ENCODE measurements around the gene OVOL1.
"Not testable (repeated sequence)": the region's sequence is repeated elsewhere in the genome, so short reads cannot be mapped to it uniquely, and the experiment has no call there.

Gene OVOL1

GRCh38 chr11:65826984-65827735 lies 40.3 kb downstream of the OVOL1 start:
- DNase-seq = peak in 1 of 2 donors; percentile 11
- intact Hi-C loops (cut with DNase I; ENCODE audit: low total_unique reads) = no loop called here

GRCh38 chr11:65829459-65829858 lies 42.6 kb downstream of the OVOL1 start:
- intact Hi-C loops (cut with DNase I; ENCODE audit: low total_unique reads) = no loop called here
- no peak for TF ChIP-seq CTCF (IDR thresholded peaks at IDR 0.05)
- H3K4me3 ChIP-seq = no peak overlapping the region
- H3K27ac ChIP-seq = no peak overlapping the region
- H3K36me3 ChIP-seq = no peaks in the 10 kb centered on the region
- H3K9me3 ChIP-seq = no peaks in the 10 kb centered on the region
- peak in 1 of 2 donors; percentile 29 for DNase-seq
- H3K27me3 ChIP-seq = no peaks in the 10 kb centered on the region
- H3K4me1 ChIP-seq = peaks cover 0 to 15% (median 8%) of the 10 kb centered on the region in 4 donors

More at GRCh38 chr11:65826984-65827735, 40.3 kb downstream of the OVOL1 start:
- Histone ChIP-seq H3K36me3 (no peaks in the 10 kb centered on the region), H3K4me1 (no peaks in the 10 kb centered on the region), H3K4me3 (no peak overlapping the region), H3K9me3 (no peaks in the 10 kb centered on the region), H3K27me3 (no peaks in the 10 kb centered on the region), H3K27ac (no peak overlapping the region)
- no peak for TF ChIP-seq CTCF (IDR thresholded peaks at IDR 0.05)

- H3K27ac ChIP-seq; H3K9me3 ChIP-seq; H3K4me3 ChIP-seq; H3K36me3 ChIP-seq; intact Hi-C loops (cut with DNase I; ENCODE audit: low total_unique reads); H3K27me3 ChIP-seq: not testable (repeated sequence)
- peaks cover 0 to 16% (median 9%) of the 10 kb centered on the region in 4 donors for H3K4me1 ChIP-seq
- peak in 1 of 2 donors; percentile 10 for DNase-seq
These were observed 45.4 kb downstream of the OVOL1 start for GRCh38 chr11:65832231-65832630.

- DNase-seq = peak; percentile 95 to 97
- Histone ChIP-seq H3K27ac (peak within 1 kb of the TSS; percentile 25 to 37), H3K4me1 (peaks cover 0 to 16% (median 9%) of the 10 kb centered on the region in 4 donors), H3K36me3 (no peaks in the 10 kb centered on the region), H3K9me3 (no peaks in the 10 kb centered on the region), H3K4me3 (peak within 1 kb of the TSS; percentile 57 to 66), H3K27me3 (no peaks in the 10 kb centered on the region)
- no peak for TF ChIP-seq CTCF (IDR thresholded peaks at IDR 0.05)
- intact Hi-C loops (cut with DNase I; ENCODE audit: low total_unique reads) = no loop called here
These were observed 46.6 kb downstream of the OVOL1 start, which contains the start of gene SNX32 for GRCh38 chr11:65833297-65834030. SNX32 (plus strand) TSS chr11:65833963; CDS start chr11:65834066, 103 bp downstream.

- Histone ChIP-seq H3K27me3 (no peaks in the 10 kb centered on the region), H3K4me3 (peak overlapping the region; percentile 57 to 66), H3K27ac (peak overlapping the region in 1 of 2 donors; percentile 4), H3K4me1 (peaks cover 0 to 16% (median 9%) of the 10 kb centered on the region in 4 donors), H3K36me3 (no peaks in the 10 kb centered on the region), H3K9me3 (no peaks in the 10 kb centered on the region)
- no peak for TF ChIP-seq CTCF (IDR thresholded peaks at IDR 0.05)
- intact Hi-C loops (cut with DNase I; ENCODE audit: low total_unique reads) = no loop called here
- DNase-seq = peak in 1 of 2 donors; percentile 21
These were observed 47.3 kb downstream of the OVOL1 start for GRCh38 chr11:65834202-65834601.

GRCh38 chr11:65842144-65842543 lies 55.3 kb downstream of the OVOL1 start:
- Histone ChIP-seq H3K4me3 (no peak overlapping the region), H3K27me3 (no peaks in the 10 kb centered on the region), H3K9me3 (no peaks in the 10 kb centered on the region), H3K36me3 (no peaks in the 10 kb centered on the region), H3K4me1 (no peaks in the 10 kb centered on the region), H3K27ac (no peak overlapping the region)
- intact Hi-C loops (cut with DNase I; ENCODE audit: low total_unique reads) = no loop called here
- TF ChIP-seq CTCF (IDR thresholded peaks at IDR 0.05) = no peak
- no peak for DNase-seq

Measured in tibial artery (tissue), 4 donors.